ENCODE results near the gene MAPK10. TPM values are rescaled to one million over a fixed set of nuclear protein-coding genes. Genes with fewer than 3 reads are reported as not detected.

Gene MAPK10
- polyA plus RNA-seq, 1 donor (not counting 4 experiments of a cell fraction or from before 2014, with no cell fraction given), result 8.2 TPM

- Histone ChIP-seq H3K4me2 (ENCODE audit: control insufficient read depth, extremely low read depth, insufficient read depth, low read depth, low read length) (no peak overlapping the region), H3K4me3 (ENCODE audit: control insufficient read depth in 2 of 3, extremely low read depth in 1 of 3, insufficient read depth in 2 of 3, low read depth in 1 of 3, low read length in 3 of 3) (no peak overlapping the region), H2AFZ (ENCODE audit: control insufficient read depth, low read length) (no peak overlapping the region), H3K9ac (ENCODE audit: control insufficient read depth, extremely low read depth, insufficient read depth, low read length) (no peak overlapping the region), H3K27ac (ENCODE audit: control insufficient read depth, insufficient read depth, low read length) (no peak overlapping the region), H3K27me3 (ENCODE audit: control insufficient read depth, extremely low read depth, insufficient read depth, low read length) (no peaks in the 10 kb centered on the region), H3K9me3 (ENCODE audit: control insufficient read depth, low read depth, low read length) (no peaks in the 10 kb centered on the region), H3K4me1 (ENCODE audit: control insufficient read depth, extremely low read depth, insufficient read depth, low read length) (no peaks in the 10 kb centered on the region), H3K9me1 (ENCODE audit: control insufficient read depth, extremely low read depth, insufficient read depth, low read length) (no peaks in the 10 kb centered on the region), H4K20me1 (ENCODE audit: control insufficient read depth, extremely low read depth, insufficient read depth, low read length) (no peaks in the 10 kb centered on the region), H3K36me3 (ENCODE audit: control insufficient read depth in 2 of 2, extremely low read depth in 1 of 2, insufficient read depth in 2 of 2, low read length in 2 of 2) (no peaks in the 10 kb centered on the region), H3K79me2 (ENCODE audit: control insufficient read depth, insufficient read depth, low read length) (no peaks in the 10 kb centered on the region)
- no peak for FAIRE-seq
- DNase-seq (ENCODE audit: low read depth, low spot score), result no peak
- dilution Hi-C loops (cut with MboI; ENCODE audit: extremely low pct_ligation_motif_present, low sequenced_read_pairs), result no loop called here
- no peak for TF ChIP-seq EZH2 (IDR thresholded peaks at IDR 0.05; ENCODE audit: low read length)
- TF ChIP-seq, protein P1, sequence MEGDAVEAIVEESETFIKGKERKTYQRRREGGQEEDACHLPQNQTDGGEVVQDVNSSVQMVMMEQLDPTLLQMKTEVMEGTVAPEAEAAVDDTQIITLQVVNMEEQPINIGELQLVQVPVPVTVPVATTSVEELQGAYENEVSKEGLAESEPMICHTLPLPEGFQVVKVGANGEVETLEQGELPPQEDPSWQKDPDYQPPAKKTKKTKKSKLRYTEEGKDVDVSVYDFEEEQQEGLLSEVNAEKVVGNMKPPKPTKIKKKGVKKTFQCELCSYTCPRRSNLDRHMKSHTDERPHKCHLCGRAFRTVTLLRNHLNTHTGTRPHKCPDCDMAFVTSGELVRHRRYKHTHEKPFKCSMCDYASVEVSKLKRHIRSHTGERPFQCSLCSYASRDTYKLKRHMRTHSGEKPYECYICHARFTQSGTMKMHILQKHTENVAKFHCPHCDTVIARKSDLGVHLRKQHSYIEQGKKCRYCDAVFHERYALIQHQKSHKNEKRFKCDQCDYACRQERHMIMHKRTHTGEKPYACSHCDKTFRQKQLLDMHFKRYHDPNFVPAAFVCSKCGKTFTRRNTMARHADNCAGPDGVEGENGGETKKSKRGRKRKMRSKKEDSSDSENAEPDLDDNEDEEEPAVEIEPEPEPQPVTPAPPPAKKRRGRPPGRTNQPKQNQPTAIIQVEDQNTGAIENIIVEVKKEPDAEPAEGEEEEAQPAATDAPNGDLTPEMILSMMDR (optimal IDR thresholded peaks at IDR 0.05 in 1 of 3, IDR thresholded peaks at IDR 0.05 in 1 of 3, conservative IDR thresholded peaks at IDR 0.05 in 1 of 3; ENCODE audit: extremely low read depth in 1 of 3, insufficient read depth in 2 of 3, low read length in 3 of 3), result no peak
These were observed 138.9 kb downstream of the MAPK10 start for GRCh38 chr4:86221002-86221401.

GRCh38 chr4:86220121-86220520, 139.7 kb downstream of the MAPK10 start:
- dilution Hi-C loops (cut with MboI; ENCODE audit: extremely low pct_ligation_motif_present, low sequenced_read_pairs), result no loop called here
- Histone ChIP-seq H3K9me3 (ENCODE audit: control insufficient read depth, low read depth, low read length) (no peaks in the 10 kb centered on the region), H3K9me1 (ENCODE audit: control insufficient read depth, extremely low read depth, insufficient read depth, low read length) (no peaks in the 10 kb centered on the region), H3K36me3 (ENCODE audit: control insufficient read depth in 2 of 2, extremely low read depth in 1 of 2, insufficient read depth in 2 of 2, low read length in 2 of 2) (no peaks in the 10 kb centered on the region), H4K20me1 (ENCODE audit: control insufficient read depth, extremely low read depth, insufficient read depth, low read length) (no peaks in the 10 kb centered on the region), H3K27me3 (ENCODE audit: control insufficient read depth, extremely low read depth, insufficient read depth, low read length) (no peaks in the 10 kb centered on the region), H3K4me3 (ENCODE audit: control insufficient read depth in 2 of 3, extremely low read depth in 1 of 3, insufficient read depth in 2 of 3, low read depth in 1 of 3, low read length in 3 of 3) (no peak overlapping the region), H3K9ac (ENCODE audit: control insufficient read depth, extremely low read depth, insufficient read depth, low read length) (no peak overlapping the region), H3K79me2 (ENCODE audit: control insufficient read depth, insufficient read depth, low read length) (no peaks in the 10 kb centered on the region), H2AFZ (ENCODE audit: control insufficient read depth, low read length) (no peak overlapping the region), H3K27ac (ENCODE audit: control insufficient read depth, insufficient read depth, low read length) (no peak overlapping the region), H3K4me1 (ENCODE audit: control insufficient read depth, extremely low read depth, insufficient read depth, low read length) (no peaks in the 10 kb centered on the region), H3K4me2 (ENCODE audit: control insufficient read depth, extremely low read depth, insufficient read depth, low read depth, low read length) (no peak overlapping the region)
- FAIRE-seq (no peak), DNase-seq (ENCODE audit: low read depth, low spot score) (no peak)
- no peak for TF ChIP-seq EZH2 (IDR thresholded peaks at IDR 0.05; ENCODE audit: low read length)
- TF ChIP-seq, protein P1 (optimal IDR thresholded peaks at IDR 0.05 in 1 of 3, IDR thresholded peaks at IDR 0.05 in 1 of 3, conservative IDR thresholded peaks at IDR 0.05 in 1 of 3; ENCODE audit: extremely low read depth in 1 of 3, insufficient read depth in 2 of 3, low read length in 3 of 3), result no peak

Data from keratinocyte (primary cell).